Thyroid gland (tissue), 4 donors: ENCODE data around the gene KIF27.

Experiments
- POLR2A ChIP-seq, 2 donors: fragments of 450-650 bp; IDR thresholded peaks; one replicate each; pipeline ENCODE4 v1.6.1; 2017; ENCODE audit warnings: antibody characterized with exemption in 2 of 2, mild to moderate bottlenecking in 2 of 2, moderate library complexity in 1 of 2
- TF ChIP-seq, protein P1 (sequence below), 6 experiments: fragments of 200-600 bp in 3 of 6; fragments of 450-650 bp in 3 of 6; sonication (generic) in 3 of 6; IDR thresholded peaks; one replicate each; pipeline ENCODE4 v1.5.1; 2016 to 2019; ENCODE audit warnings: antibody characterized with exemption in 6 of 6, mild to moderate bottlenecking in 2 of 6, inconsistent platforms in 1 of 6, moderate library complexity in 1 of 6

DNA sequence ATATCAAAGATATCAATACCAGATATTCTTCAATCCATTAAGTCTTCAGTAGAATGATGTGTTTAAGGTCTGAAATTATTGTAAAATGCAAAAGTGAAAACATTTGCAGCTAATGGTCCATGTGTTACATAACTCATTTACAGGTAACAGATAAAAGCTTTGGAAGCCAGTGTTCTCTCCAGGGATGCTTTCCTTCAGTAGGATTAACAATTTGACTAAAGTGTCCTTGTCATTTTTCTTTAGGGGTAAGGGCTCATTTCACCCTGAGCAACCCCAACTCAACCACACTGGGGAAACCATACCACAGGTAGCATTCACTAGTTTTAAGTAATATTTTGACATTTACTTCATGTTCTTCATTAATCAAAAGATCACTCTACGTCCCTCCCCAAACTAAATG, 45.8 kb upstream of the KIF27 start:
- TF ChIP-seq, protein P1, sequence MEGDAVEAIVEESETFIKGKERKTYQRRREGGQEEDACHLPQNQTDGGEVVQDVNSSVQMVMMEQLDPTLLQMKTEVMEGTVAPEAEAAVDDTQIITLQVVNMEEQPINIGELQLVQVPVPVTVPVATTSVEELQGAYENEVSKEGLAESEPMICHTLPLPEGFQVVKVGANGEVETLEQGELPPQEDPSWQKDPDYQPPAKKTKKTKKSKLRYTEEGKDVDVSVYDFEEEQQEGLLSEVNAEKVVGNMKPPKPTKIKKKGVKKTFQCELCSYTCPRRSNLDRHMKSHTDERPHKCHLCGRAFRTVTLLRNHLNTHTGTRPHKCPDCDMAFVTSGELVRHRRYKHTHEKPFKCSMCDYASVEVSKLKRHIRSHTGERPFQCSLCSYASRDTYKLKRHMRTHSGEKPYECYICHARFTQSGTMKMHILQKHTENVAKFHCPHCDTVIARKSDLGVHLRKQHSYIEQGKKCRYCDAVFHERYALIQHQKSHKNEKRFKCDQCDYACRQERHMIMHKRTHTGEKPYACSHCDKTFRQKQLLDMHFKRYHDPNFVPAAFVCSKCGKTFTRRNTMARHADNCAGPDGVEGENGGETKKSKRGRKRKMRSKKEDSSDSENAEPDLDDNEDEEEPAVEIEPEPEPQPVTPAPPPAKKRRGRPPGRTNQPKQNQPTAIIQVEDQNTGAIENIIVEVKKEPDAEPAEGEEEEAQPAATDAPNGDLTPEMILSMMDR (IDR thresholded peaks at IDR 0.05) = no peak
- TF ChIP-seq POLR2A (IDR thresholded peaks at IDR 0.05) = no peak
